GM10248 (cell line): Measurements from ENCODE around the gene PPM1J.
A peak's percentile ranks its signal among the peaks of the same experiment; 100 is the strongest.

Experiments used
- CTCF ChIA-PET: fragments of 300-600 bp; sonication (Branson Sonifier 250); formaldehyde crosslinking; extraction: SDS; loops from one replicate; lab custom pipeline; 2021; ENCODE audit warnings: antibody characterized with exemption; lab: Yijun Ruan, JAX
- POLR2A ChIA-PET: fragments of 350-650 bp; sonication (Branson Sonifier 250); formaldehyde crosslinking; extraction: SDS; loops from one replicate; lab custom pipeline; 2020; ENCODE audit warnings: antibody characterized with exemption; lab: Yijun Ruan, JAX
- DNase-seq: peaks from one replicate; pipeline ENCODE4 v3.0.0; 2012; ENCODE audit errors: extremely low spot score
- CTCF ChIP-seq: IDR thresholded peaks from 2 replicates; pipeline ENCODE4 v1.5.1; 2012; ENCODE audit warnings: mild to moderate bottlenecking, low read depth; ENCODE audit errors: extremely low read depth, missing control alignments, control extremely low read depth

PPM1J gene

DNA sequence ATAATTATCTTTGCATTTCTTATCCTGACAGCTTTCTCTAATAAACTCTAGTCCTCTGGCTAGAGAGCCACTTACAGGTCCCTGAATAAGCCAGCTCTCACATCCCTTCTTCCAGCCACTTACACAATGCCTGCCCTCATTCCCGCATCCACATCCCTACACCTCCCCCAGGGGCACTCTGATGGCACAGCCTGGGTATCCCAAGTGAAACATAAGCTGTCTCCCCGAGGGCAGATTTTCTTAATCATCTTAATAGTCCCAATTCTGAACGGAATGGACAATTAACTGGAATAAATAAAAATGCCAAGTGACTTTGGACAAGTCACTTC lies 13.1 kb downstream of the PPM1J start:
- no peak for TF ChIP-seq CTCF
- ChIA-PET POLR2A (interaction anchor here (0.5 to 0.6 kb wide), 2 partner anchors 141 to 383 kb away, joined by 3 read pairs; no protein-coding TSS in a partner anchor), CTCF (interaction anchor here (0.7 to 2.2 kb wide), 9 partner anchors 8 to 311 kb away, joined by 3 to 10 read pairs (median 5); partner anchors contain the start of genes MOV10 and PPM1J)
- DNase-seq: no peak

GRCh38 chr1:112701227-112702066 lies 13.7 kb downstream of the PPM1J start:
- ChIA-PET CTCF (interaction anchor here (1.2 to 2.2 kb wide), 5 partner anchors 9 to 311 kb away, joined by 3 to 10 read pairs (median 6); partner anchors contain the start of genes MOV10 and PPM1J), POLR2A (interaction anchor here (0.5 to 0.6 kb wide), 2 partner anchors 140 to 383 kb away, joined by 3 read pairs; no protein-coding TSS in a partner anchor)
- TF ChIP-seq CTCF: no peak
- DNase-seq: no peak

- no peak for TF ChIP-seq CTCF
- peak; percentile 79 for DNase-seq
- CTCF ChIA-PET: interaction anchor here (0.8 to 5.6 kb wide), 9 partner anchors 11 to 310 kb away, joined by 3 to 35 read pairs (median 5); partner anchors contain the start of genes MOV10 and PPM1J
- POLR2A ChIA-PET: interaction anchor here (0.7 kb wide), 1 partner anchor 26 kb away, joined by 3 read pairs; the partner anchor contains the start of gene MOV10
Measured at GRCh38 chr1:112700290-112701226, 14.6 kb downstream of the PPM1J start.

DNA sequence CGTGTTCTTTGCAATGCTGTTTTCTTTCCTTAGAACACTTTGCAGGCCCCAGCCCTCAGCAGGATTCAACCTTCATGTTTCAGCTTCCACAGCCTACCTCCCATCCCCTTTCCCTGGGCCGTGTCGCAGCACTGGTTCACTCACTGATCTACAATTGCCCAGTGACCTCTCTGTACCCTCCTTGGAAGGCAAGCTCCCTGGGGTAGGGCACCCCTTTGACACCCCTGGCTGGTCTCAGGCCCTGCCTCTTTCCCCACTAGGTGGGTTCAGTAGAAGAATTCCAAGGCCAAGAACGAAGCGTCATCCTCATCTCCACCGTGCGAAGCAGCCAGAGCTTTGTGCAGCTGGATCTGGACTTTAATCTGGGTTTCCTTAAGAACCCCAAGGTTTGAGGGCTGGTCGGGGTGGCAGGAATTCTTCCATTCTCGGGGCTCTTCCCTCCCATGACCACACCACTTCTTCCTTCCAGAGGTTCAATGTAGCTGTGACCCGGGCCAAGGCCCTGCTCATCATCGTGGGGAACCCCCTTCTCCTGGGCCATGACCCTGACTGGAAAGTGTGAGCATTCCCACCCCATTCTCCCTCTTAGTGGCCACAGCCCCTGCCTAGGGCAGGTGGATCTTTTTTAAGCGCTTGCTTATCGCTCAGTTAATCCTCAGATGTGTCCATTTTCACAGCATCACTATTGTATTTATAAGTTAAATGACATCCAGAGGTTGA lies 15.5 kb downstream of the PPM1J start:
- no peak for DNase-seq
- TF ChIP-seq CTCF: no peak
- CTCF ChIA-PET: interaction anchor here (0.9 to 5.6 kb wide), 10 partner anchors 9 to 309 kb away, joined by 3 to 35 read pairs (median 5); partner anchors contain the start of genes MOV10 and PPM1J
- POLR2A ChIA-PET: no interaction called here

DNA sequence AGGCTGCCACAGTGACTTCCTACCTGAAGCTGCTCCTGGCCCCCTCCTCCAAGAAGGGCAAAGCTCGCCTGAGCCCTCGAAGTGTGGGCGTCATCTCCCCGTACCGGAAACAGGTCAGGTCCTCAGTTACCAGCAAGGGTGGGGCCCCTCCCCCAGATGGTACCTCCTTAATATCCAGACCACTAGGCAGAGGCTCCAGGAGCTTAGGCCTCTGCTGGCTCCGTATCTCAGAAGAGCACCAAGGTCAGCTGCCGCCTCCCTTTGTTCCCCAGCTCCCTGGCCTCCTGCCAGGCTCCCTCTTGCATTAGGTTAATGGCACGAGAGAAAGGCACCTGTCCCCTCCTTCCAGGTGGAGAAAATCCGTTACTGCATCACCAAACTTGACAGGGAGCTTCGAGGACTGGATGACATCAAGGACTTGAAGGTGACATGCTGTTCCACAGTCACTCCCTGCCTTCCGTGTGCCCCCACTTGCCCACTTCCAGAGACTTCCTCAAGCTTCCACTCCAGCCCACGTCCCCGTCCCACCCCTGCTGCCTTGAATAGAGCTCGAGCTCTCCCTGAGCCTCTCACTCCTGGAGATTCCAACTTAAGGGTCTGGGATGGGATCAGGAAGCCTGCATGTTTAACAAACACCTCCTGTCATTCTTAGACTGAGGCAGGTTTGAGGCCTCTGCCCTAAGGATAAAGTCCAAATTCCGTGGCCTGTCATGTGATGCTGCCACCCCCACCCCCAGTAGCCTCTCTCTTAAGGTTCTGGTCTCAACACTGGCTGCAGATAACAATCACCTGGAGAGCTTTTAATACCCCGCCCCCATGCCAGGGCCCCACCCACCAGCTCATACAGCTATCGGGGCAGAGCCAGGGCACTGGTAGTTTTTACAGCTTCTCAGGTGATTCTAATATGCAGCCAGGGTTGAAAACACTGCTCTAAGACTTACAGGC lies 16.5 kb downstream of the PPM1J start:
- no peak for TF ChIP-seq CTCF
- POLR2A ChIA-PET: no interaction called here
- CTCF ChIA-PET: interaction anchor here (1.6 to 5.6 kb wide), 7 partner anchors 9 to 197 kb away, joined by 3 to 35 read pairs (median 7); partner anchors contain the start of genes MOV10 and PPM1J
- no peak for DNase-seq
